ENCODE results near the gene LMO1. TPM values are rescaled to one million over a fixed set of nuclear protein-coding genes. Genes with fewer than 3 reads are reported as not detected.

LMO1 gene
- total and polyA plus RNA-seq, 2 of the 13 experiments (the other 11 are each of a cell fraction or from before 2014, with no cell fraction given), result not detected

DNA sequence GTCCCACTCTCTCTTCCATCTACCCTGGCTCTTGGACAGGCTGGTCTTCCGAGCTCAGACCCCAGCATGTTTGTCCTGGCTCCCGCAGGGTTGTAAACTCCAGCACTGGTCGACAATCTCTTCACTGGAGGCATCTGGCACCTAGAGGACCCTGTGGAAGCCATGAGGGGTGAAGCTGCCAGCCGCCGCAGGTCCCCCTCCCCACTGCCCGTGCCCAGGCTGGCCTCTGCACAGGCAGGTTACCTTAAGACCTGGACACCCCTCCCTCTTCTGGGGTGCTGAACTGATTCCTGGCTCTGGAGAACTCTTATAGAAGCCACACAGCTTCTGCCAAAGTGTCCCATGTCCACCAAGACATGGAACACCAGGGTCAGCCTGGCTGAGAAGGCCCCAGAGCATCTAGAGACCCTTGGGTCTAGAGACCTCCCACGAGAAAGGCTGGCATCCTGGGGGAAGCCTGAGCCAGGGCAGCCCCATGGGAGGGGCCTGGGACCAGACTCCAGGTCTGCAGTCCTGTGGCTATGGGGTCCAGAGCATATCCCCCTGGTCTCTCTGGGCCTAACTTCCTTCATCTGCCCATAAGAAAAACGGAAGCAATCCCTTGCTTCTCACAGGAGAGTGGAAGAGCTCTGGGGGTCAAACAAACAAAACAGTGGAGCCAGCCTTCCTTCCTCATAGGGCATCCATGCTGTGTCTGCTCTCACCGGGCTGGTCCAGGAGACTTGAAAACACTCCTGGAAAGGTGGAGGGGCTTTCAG, 30.6 kb downstream of the LMO1 start (continued):
- TF ChIP-seq, protein P1, sequence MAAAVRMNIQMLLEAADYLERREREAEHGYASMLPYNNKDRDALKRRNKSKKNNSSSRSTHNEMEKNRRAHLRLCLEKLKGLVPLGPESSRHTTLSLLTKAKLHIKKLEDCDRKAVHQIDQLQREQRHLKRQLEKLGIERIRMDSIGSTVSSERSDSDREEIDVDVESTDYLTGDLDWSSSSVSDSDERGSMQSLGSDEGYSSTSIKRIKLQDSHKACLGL (CRISPR knock-in tag; IDR thresholded peaks at IDR 0.05), result no peak
- no peak for TF ChIP-seq EZH2 (conservative IDR thresholded peaks at IDR 0.05; ENCODE audit: low read depth, low read length)
- no peak for TF ChIP-seq ZNF235 (CRISPR knock-in tag; IDR thresholded peaks at IDR 0.05; ENCODE audit: borderline replicate concordance)
- no peak for TF ChIP-seq RARA (CRISPR knock-in tag; IDR thresholded peaks at IDR 0.05)
- no peak for TF ChIP-seq GATAD1 (CRISPR knock-in tag; IDR thresholded peaks at IDR 0.05)

DNA sequence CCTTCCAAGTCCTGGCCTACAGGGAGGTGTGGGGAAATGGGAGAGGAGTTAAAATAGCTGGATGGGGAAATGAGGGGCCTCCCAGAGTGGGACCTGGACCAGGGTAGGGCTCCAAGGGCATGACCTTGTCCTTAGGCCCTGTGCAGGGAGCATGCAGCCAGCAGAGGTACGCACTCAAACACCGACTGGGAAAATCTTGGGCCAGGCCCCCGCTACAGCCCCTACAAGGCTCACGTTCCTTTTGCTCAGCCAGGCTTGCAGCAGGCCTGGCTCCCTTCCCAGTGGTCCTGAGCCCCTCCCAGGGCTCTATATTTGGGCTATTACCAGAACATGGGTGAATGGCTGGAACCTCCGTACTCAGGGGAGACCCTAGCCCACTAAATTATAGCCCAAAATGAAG, 31.3 kb downstream of the LMO1 start:
- DNase-seq (ENCODE audit: low spot score) (no peak), ATAC-seq (no peak), FAIRE-seq (no peak)
- no peaks in the 10 kb centered on the region for H3K9me3 ChIP-seq (ENCODE audit: low read length)
- no peak overlapping the region for H3K4me2 ChIP-seq (ENCODE audit: low read depth, low read length)
- ChIA-PET CTCF (ENCODE audit: low intra/inter-chr PET ratio, low total read pairs) (no interaction called here), POLR2A (no interaction called here)
- H4K20me1 ChIP-seq (ENCODE audit: insufficient read depth, low read length), result no peaks in the 10 kb centered on the region
- no peak overlapping the region for H3K9ac ChIP-seq (ENCODE audit: insufficient read depth, low read depth, low read length)
- peaks cover 1 to 12% of the 10 kb centered on the region in 2 experiments; a peak in 2 of 5 replicates for H3K27me3 ChIP-seq (ENCODE audit: control insufficient read depth in 1 of 2, insufficient read depth in 2 of 2, low read length in 2 of 2)
- no TSS peak for BruUV-seq (replicated peaks)
- H2AFZ ChIP-seq (ENCODE audit: low read length), result no peak overlapping the region
- in situ Hi-C loops (cut with HindIII; ENCODE audit: extremely low pct_ligation_motif_present, low pct_unique_long_range_greater_than_20kb) (no loop called here), intact Hi-C loops (cut with micrococcal nuclease; ENCODE audit: unreplicated experiment) (no loop called here)
- no peak overlapping the region for H3K4me3 ChIP-seq (replicated peaks in 1 of 3; ENCODE audit: insufficient read depth in 1 of 3, low read depth in 2 of 3, low read length in 3 of 3)
- no peaks in the 10 kb centered on the region for H3K79me2 ChIP-seq (ENCODE audit: insufficient read depth, low read length)
- no peaks in the 10 kb centered on the region for H3K36me3 ChIP-seq (replicated peaks in 1 of 2; ENCODE audit: control insufficient read depth in 1 of 2, insufficient read depth in 2 of 2, low read length in 2 of 2)
- H3K27ac ChIP-seq (ENCODE audit: extremely low read length, insufficient read depth, low read length), result no peak overlapping the region
- 20% methylated on average over 2 of the region's 5 CpGs for WGBS (ENCODE audit: low lambda C conversion rate)
- H3K4me1 ChIP-seq (ENCODE audit: insufficient read depth, low read length), result no peaks in the 10 kb centered on the region
- TF ChIP-seq ZNF589 (CRISPR knock-in tag; conservative IDR thresholded peaks at IDR 0.05) (no peak), NRL (CRISPR knock-in tag; IDR thresholded peaks at IDR 0.05; ENCODE audit: borderline replicate concordance) (no peak), THYN1 (CRISPR knock-in tag; IDR thresholded peaks at IDR 0.05; ENCODE audit: borderline replicate concordance, low read depth) (no peak), RCOR2 (CRISPR knock-in tag; IDR thresholded peaks at IDR 0.05) (no peak), DNMT3B (CRISPR knock-in tag; conservative IDR thresholded peaks at IDR 0.05) (no peak), ZFP62 (CRISPR knock-in tag; IDR thresholded peaks at IDR 0.05) (no peak), ERF (CRISPR knock-in tag; IDR thresholded peaks at IDR 0.05) (no peak), ZNF180 (CRISPR knock-in tag; IDR thresholded peaks at IDR 0.05; ENCODE audit: borderline replicate concordance, low read depth) (no peak)
- TF ChIP-seq, protein P2, sequence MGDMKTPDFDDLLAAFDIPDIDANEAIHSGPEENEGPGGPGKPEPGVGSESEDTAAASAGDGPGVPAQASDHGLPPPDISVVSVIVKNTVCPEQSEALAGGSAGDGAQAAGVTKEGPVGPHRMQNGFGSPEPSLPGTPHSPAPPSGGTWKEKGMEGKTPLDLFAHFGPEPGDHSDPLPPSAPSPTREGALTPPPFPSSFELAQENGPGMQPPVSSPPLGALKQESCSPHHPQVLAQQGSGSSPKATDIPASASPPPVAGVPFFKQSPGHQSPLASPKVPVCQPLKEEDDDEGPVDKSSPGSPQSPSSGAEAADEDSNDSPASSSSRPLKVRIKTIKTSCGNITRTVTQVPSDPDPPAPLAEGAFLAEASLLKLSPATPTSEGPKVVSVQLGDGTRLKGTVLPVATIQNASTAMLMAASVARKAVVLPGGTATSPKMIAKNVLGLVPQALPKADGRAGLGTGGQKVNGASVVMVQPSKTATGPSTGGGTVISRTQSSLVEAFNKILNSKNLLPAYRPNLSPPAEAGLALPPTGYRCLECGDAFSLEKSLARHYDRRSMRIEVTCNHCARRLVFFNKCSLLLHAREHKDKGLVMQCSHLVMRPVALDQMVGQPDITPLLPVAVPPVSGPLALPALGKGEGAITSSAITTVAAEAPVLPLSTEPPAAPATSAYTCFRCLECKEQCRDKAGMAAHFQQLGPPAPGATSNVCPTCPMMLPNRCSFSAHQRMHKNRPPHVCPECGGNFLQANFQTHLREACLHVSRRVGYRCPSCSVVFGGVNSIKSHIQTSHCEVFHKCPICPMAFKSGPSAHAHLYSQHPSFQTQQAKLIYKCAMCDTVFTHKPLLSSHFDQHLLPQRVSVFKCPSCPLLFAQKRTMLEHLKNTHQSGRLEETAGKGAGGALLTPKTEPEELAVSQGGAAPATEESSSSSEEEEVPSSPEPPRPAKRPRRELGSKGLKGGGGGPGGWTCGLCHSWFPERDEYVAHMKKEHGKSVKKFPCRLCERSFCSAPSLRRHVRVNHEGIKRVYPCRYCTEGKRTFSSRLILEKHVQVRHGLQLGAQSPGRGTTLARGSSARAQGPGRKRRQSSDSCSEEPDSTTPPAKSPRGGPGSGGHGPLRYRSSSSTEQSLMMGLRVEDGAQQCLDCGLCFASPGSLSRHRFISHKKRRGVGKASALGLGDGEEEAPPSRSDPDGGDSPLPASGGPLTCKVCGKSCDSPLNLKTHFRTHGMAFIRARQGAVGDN (CRISPR knock-in tag; IDR thresholded peaks at IDR 0.05), result no peak
- TF ChIP-seq, protein P3, sequence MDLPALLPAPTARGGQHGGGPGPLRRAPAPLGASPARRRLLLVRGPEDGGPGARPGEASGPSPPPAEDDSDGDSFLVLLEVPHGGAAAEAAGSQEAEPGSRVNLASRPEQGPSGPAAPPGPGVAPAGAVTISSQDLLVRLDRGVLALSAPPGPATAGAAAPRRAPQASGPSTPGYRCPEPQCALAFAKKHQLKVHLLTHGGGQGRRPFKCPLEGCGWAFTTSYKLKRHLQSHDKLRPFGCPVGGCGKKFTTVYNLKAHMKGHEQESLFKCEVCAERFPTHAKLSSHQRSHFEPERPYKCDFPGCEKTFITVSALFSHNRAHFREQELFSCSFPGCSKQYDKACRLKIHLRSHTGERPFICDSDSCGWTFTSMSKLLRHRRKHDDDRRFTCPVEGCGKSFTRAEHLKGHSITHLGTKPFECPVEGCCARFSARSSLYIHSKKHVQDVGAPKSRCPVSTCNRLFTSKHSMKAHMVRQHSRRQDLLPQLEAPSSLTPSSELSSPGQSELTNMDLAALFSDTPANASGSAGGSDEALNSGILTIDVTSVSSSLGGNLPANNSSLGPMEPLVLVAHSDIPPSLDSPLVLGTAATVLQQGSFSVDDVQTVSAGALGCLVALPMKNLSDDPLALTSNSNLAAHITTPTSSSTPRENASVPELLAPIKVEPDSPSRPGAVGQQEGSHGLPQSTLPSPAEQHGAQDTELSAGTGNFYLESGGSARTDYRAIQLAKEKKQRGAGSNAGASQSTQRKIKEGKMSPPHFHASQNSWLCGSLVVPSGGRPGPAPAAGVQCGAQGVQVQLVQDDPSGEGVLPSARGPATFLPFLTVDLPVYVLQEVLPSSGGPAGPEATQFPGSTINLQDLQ (CRISPR knock-in tag; IDR thresholded peaks at IDR 0.05), result no peak

Data from HepG2 (cell line).